GM06990 (cell line): ENCODE results near the gene SIRT1.

Source experiments
- DNase-seq: peaks from one replicate; pipeline ENCODE4 v3.0.0-alpha.2; 2011; ENCODE audit not compliant: insufficient read length; ENCODE audit errors: extremely low read depth
- H3K27me3 ChIP-seq: replicated peaks from 2 replicates; pipeline ENCODE4 v1.6.0; 2011; ENCODE audit warnings: low read length; ENCODE audit not compliant: control insufficient read depth, insufficient read depth
- H3K36me3 ChIP-seq: 2 replicates; pipeline ENCODE4 v1.5.1; 2011; ENCODE audit warnings: low read length; ENCODE audit not compliant: control insufficient read depth, insufficient read depth
- H3K4me3 ChIP-seq: replicated peaks from 2 replicates; pipeline ENCODE4 v1.5.1; 2011; ENCODE audit warnings: low read depth, mild to moderate bottlenecking, control low read depth, low read length
- CTCF ChIP-seq: IDR thresholded peaks from 2 replicates; pipeline ENCODE4 v1.5.1; 2011; ENCODE audit warnings: low read length, control low read depth, mild to moderate bottlenecking, inconsistent platforms; ENCODE audit not compliant: insufficient read depth, poor library complexity, severe bottlenecking

The SIRT1 gene

DNA sequence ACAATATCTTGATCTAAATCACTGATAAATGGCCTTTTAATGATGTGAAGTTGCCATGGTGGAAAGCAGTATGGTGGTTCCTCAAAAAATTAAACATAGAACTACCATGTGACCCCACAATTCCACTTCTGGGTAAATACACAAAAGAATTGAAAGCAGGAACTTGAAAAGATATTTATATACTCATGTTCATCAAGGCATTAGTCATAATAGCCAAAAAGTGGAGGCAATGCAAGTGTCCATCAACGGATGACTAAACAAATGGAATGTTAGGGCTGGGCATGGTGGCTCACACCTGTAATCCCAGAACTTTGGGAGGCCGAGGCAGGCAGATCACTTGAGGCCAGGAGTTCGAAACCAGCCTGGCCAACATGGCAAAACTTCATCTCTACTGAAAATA is 44.5 kb upstream of the SIRT1 start:
- DNase-seq = no peak
- TF ChIP-seq CTCF = no peak
- H3K27me3 ChIP-seq = no peaks in the 10 kb centered on the region
- no peaks in the 10 kb centered on the region for H3K36me3 ChIP-seq
- no peak overlapping the region for H3K4me3 ChIP-seq

GRCh38 chr10:67841737-67842136 is 42.7 kb upstream of the SIRT1 start:
- TF ChIP-seq CTCF = no peak
- H3K36me3 ChIP-seq = no peaks in the 10 kb centered on the region
- no peak for DNase-seq
- no peaks in the 10 kb centered on the region for H3K27me3 ChIP-seq
- no peak overlapping the region for H3K4me3 ChIP-seq

DNA sequence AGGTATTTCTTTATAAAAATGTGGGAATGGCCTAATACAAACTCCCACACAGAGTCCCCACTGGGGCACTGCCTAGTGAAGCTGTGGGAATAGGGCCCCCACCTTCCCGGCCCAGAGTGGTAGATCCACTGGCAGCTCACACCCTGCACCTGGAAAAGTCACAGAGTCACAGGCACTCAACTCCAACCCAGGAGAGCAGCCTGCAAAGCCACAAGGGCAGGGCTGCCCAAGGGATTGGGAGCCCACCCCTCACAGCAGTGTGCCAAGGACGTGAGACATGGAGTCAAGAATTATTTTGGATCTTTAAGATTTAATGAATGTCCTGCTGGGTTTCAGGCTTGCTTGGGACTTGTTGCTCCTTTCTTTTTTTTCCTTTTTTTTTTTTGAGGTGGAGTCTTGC is 41.2 kb upstream of the SIRT1 start:
- Histone ChIP-seq H3K27me3 (no peaks in the 10 kb centered on the region), H3K36me3 (no peaks in the 10 kb centered on the region), H3K4me3 (no peak overlapping the region)
- DNase-seq = no peak
- TF ChIP-seq CTCF = no peak

GRCh38 chr10:67849331-67850011 is 35.0 kb upstream of the SIRT1 start:
- peak; percentile 80 for DNase-seq
- no peaks in the 10 kb centered on the region for H3K36me3 ChIP-seq
- peak overlapping the region; percentile 76 for H3K4me3 ChIP-seq
- TF ChIP-seq CTCF = no peak
- H3K27me3 ChIP-seq = no peaks in the 10 kb centered on the region

GRCh38 chr10:67851186-67851585 is 33.3 kb upstream of the SIRT1 start:
- no peak for DNase-seq
- no peaks in the 10 kb centered on the region for H3K36me3 ChIP-seq
- H3K27me3 ChIP-seq = no peaks in the 10 kb centered on the region
- H3K4me3 ChIP-seq = no peak overlapping the region
- TF ChIP-seq CTCF = no peak

- Histone ChIP-seq H3K4me3 (no peak overlapping the region), H3K27me3 (no peaks in the 10 kb centered on the region), H3K36me3 (no peaks in the 10 kb centered on the region)
- TF ChIP-seq CTCF = no peak
- no peak for DNase-seq
These were observed 31.7 kb upstream of the SIRT1 start for GRCh38 chr10:67852761-67853160.
